Measurements from ENCODE around the gene FLT4.

FLT4 gene

DNA sequence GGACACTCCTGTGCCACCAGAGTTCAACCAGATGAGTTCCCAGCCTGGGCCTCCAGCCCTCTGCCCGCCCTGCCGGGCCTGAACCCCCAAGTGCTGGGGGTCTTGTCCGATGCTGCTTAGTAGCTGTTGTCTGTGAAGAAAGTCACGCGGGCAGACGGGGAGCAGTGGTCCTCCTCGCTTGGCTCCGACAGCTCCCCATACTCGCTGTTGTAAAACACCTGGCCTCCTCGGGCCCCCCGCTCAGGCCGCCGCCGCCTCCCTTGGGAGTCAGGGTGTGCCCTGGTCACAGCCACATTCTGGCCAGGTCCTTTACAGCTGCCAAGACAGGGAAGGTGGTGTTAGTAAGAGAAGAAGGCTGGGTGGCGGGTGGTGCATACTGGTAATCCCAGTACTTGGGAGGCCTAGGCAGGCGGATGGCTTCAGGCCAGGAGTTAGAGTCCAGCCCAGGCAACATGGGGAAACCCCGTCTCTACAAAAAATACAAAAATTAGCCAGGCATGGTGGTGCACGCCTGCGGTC, 46.3 kb downstream of the FLT4 start:
- DNase-seq: no peak

DNA sequence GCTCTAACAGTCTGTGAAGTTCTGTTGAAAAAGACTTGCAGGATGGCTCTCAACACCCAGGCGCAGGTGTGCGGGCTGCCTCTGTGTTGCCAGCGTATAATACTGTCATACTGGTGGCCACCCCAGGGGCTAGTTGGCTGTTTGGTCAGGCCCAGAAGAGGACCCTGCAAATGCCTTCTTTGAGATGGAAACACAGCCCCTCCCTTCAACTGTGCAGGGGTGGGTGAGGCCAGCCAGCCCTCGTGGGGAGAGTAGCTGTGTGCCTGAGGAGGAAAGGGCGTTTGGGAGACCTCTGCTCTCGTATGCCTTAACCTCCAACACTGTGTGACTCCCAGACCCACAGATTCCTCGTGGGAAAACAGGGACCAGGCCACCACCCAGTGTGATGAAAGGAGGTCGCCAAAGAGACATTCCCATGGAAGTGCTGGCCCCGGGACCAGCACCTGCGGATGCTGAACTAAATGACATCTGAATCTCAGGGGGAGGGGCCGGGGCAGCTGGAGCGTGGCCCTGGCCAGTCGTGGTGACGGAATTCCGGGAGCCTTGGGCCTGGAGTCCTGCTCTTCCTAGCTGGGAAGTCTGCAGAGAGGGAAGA, 46.8 kb downstream of the FLT4 start:
- no peak for DNase-seq

DNA sequence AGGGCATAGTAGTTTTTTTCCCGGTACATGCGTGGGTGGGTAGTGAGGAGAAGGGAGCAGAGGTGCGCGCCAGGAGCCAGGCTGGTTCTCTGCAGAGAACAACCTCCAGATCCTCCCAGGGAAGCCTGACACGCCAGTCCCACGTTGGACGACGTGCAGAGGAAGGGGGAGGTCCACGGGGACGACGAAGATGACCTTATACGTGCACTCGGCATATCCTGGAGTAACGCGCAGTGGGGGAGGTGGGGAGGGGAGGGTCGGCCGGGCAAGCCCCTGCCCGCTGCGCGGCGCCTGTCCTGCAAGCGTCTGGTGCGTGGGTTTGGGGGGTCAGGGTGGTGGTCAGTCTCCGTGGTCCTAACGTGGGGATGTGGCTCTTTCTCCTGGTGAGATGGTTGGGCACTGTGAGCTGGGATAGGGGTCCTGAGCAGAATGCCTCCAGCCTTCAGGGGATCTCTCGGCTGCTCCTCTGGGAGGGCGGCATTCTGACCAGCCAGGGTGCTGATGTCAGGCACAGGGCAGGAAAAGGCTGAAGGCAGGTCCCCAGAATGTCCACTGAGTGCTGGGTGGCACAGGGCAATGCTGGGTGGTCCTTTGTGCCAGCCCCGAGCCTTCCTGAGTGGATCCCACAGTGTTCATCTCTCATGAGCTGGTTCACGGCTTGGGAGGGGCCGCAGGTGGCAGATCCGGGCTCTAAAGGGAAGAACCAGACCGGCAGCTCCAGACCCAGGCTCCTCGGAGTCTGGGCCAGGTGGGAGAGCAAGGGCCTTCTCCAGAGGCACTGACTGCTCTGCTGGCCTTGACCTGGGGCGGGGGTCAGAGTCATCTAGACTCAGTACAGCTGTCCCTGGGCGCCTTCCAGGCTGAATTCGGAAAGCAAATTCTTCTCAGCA, 47.6 kb downstream of the FLT4 start:
- no peak for DNase-seq

DNA sequence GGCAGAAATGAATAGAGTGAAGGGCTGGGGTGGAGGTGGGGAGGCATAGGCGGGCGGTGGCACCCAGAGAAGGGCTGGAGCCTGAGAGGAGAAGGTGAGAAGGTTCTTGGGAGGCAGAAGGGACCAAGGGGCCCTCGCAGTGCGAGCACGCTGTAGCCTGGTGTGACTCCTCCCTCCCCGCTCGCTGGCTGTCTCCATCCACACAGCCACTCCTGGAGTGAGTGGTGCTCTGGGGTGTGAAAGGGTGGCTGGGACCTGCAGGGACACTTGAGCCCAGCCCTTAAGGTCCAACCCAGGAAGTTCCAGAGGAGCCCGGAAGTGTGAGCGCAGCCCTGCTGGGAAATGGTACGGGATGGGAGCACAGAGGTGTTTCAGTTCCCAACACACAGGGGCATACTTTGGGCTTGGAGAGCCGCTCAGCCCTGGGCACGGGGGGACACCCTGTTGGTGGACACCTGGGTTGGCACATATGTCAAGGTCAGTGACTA, 48.8 kb downstream of the FLT4 start:
- no peak for DNase-seq

DNA sequence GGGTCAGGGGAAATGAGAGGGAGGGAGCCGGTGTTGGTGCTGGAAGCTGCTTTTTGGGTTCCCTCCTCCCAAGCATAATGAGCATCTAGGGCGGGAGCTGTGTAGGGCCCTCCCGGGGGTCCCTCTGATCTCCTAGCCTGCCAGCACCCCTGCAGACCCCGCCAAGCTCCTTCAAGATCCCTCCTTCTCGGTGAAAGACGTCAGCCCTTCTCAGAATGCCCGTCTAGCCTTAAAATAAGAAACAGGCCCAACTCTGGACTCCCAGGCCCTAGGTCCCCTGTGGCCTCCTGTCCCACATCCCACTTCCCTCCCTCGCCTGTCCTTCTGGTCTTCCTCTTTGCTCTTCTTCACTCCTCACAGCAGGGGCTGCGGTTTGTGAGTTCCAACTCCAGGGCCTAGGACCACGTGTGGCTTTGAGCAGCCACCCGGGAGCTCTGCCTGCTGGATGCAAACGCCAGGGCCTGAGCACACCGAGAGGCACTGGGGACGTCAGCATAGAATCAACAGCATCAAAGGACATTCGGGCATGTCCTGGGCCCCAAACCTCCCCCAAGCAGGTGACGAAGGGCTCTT, 49.3 kb downstream of the FLT4 start:
- DNase-seq: no peak

DNA sequence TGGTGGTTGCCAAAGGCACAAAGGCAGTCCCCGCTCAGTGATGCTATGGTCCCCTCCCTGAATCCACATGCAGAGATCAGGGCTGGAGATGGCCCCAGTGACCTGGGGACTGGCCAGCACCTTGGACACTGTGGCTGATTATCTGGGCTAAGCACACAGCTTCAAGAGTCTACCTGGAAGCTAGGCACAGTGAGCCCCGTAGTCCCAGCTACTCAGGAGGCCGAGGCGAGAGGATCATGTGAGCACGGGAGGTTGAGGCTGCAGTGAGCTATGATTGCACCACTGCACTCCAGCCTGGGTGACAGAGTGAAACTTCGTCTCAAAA, 49.8 kb downstream of the FLT4 start:
- DNase-seq: no peak

DNA sequence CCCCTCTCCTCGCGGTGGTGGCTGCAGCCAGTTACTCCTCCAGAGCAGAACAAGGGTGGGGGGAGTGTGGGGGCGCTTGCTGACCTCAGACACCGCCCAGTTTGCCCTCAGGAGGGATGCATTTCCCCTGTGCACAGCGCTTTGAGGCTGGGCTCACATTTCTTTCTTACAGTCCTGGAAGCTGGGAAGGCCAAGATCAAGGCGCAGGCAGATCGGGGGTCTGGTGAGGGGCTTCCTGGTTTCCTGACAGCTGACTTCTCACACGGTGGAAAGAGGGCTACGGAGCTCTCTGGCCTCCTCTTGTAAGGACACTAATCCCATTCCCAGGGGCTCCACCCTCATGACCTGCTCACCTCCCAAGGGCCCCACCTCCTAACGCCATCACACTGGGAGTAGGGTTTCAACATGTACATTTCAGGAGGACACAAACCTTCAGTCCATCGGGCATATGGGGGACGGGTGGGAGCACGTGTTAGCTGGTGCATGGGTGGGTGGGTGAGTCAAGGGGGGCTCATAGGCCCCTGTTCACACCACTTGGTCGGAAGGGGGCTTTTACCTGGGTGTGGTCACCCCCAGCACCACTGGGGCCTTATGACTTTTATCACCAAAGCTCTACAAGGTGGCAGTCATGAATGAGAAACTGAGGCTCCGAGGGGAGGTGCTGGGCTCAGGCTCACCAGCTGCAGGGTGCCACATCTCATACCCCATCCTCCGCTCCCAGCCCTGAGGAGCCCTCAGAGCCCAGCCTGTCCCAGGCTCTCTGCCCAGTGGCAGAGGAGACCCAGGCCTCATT, 50.4 kb downstream of the FLT4 start:
- DNase-seq: no peak

DNA sequence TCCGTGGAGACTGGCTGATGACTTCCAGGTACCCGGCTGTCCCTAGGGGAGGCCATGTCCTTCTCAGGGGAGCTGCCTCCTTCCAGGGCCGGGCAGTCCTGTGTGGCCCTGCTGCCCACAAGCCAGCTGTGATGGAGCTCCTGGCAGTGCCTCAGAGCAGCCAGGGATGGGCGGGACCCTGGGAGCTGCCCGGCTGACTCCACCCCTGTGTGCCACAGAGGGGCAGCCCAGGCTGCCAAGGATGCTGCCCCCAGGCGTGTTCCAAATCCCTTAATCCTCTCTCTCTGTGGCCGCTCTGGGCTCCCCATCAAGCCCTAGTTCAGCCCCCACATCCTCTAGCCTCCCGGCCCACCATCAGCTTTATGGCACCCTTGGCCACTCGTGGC, 51.1 kb downstream of the FLT4 start:
- no peak for DNase-seq

DNA sequence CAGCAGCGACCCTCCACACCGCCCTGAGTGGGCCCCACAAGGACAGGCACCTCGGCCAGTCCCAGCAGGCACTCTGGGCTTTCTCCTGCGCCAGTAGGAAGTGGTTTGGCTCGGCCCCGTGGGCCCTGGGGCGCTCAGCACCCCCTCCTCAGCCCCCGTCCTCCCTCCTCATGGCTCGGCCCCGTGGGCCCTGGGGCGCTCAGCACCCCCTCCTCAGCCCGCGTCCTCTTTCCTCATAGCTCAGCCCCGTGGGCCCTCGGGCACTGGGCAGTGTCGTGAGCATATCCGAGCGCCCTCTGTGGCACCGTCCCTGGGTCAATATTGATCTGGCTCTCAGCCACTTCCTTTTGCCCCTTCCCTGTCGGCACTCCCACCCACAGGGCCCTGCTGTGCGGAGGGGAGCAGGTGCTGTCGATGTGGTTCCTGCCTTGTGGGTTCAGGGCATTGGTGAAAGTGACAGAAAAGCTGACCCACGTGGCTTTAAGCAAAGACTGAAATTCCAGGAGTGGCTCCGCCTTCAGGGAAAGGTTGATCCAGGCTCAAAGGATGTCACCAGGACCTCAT, 52.6 kb downstream of the FLT4 start:
- no peak for DNase-seq

DNA sequence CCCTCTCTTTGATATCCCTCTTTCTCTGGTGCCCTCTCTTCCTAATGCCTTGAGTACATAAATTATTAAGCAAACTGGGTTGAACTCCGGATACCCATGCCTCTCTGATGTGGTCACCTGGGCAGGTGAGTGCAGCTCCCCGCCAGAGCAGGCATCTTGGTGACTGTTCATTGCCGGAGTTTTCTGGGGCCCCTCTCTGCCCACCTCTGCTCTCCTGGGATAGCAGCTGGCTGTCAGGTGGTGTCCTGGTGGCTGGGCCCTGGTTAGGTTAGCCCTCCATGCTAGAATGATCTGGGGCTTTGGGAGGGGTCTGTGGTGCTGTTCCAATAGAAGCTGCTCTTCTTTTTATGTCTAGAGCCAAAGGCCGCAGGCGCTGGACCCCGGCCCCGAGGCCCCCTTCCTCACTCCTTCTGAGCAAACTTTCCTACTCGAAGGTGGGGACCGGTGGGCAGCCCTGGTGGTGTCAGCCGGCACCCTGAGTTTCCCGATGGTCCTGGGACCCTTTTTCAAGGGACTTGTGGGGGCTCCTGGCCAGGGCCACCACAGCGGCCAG, 53.2 kb downstream of the FLT4 start:
- DNase-seq: no peak

DNA sequence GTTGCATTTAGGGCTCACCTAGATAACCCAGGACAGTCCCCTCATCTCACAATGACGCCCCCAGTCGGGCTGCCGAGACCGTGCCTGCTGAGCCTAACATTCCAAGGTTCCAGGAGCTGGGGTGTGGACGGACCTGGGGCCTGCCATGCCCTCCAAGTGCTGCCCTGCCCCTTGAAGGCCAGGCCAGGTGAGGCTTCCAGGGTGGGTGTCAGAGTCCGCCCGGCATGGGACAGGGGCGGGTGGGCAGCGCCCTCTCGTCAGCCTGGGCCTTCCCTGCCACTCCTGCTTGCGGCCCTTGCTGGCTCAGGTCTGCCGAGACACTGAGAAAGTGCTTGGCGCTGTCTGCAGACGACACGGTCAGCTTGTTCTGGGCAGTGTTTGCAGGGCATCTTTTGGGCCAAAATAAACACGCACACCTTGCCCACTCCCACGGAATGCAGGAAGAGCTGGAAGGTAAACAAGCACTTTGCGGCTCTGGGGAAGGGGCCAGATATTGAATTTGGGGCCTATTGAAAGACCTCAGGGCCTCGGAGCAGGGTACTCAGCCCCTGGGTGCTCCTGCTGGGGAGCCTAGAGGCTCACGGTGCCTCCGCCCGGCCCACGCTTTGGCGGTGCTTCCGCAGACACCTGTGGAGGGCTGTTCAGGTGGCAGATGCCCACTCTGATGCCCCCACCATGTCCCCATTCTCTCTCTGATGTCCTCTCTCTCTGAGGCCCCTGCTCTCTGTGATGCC, 53.9 kb downstream of the FLT4 start:
- no peak for DNase-seq

DNA sequence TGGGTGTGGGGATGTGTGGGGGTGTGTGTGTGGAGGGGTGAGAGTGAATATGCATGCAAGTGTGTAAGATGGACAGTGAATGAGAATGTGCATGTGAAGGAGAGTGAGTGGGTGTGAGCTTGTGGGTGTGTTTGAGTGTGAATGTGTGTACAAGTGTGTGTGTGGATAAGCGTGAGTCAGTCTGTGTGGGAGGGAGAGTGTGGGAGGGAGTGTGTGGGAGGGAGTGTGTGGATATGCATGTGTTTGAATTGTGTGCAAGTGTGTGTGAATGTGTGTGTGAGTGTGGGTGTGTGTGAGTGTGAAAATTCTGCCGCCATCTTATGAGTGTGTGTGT, 54.4 kb downstream of the FLT4 start:
- no peak for DNase-seq

DNA sequence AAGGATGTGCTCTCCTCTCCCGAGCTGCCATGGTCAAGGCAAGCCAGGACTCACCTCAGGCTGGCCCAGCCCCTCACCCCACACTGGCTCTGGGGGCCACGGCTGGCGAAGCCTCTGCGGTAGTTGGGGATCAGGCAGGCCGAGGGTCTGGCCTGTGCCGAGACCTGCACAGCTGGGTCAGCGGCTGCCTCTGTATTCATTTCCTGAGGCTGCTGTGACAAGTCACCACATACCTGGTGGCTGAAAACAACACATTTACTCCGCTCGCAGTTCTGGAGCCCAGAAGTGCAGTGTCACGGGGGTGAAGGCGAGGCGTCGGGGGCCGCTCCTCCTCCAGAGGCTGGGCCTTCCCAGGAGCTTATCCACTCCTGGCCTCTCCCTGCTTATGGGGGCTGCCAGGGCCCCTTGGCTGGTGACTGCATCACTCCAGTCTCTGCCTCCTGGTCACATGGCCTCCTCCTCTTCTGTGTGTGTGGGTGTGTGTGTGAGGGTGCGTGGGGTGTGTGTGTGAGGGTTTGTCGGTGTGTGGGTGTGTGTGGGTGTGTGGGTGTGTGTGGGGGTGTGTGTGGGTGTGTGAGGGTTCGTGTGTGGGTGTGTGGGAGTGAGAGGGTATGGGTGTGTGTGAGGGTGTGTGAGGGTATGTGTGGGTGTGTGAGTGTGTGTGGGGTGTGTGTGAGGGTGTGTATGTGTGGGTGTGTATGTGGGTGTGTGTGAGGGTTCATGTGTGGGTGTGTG, 54.9 kb downstream of the FLT4 start:
- DNase-seq: no peak

DNA sequence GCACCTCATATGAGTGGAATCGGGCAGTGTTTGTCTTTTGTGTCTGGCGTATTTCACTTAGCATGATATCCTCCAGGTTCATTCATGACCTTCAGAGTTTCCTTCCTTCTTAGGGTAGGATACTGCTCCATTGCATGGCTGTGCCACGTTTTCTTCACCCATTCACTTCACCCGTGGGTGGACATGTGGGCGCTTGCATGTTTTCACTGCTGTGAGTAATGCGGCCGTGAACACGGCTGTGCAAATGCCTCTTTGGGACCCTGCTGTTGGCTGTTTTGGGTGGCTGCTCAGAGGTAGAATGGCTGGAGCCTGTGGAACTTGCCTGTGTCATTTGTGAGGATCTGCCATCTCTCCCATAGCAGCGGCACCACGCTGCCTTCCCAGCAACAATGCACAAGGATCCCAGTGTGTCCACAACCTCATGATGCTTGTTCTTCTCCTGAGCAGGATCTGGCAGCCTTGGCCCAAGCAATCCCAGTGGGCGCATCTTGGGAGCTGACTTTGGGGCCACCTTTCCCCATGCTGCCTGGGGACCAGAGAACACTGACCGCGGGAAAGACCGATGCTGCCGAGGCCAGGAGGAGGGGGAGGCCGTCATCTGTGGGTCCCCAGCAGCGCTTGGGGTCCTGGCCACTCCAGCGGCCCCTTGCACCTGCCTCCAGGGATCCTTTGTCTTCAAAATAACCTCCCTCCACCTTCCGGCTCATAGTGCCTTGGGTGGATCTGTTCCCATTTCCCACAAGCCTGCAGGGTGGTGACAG, 55.8 kb downstream of the FLT4 start:
- DNase-seq: no peak

DNA sequence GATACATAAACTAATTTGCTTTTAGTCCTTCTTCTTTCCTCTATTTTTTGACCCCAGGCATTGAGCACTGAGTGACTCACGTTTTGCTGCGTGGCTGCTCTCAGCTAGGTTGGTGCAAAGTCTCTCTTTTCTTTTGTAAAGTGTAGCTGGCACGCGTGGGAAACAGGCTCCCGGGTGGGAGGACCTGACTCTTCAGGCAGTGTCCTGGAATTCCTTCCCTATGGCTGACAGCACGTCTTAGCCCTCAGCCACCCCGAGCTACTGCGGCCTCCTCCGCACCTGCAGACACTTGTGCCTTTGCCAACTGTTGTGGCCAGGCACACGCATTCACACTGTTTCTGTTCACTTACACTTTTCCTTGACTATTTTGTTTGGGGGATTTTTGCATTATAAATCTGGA, 57.2 kb downstream of the FLT4 start:
- no peak for DNase-seq

DNA sequence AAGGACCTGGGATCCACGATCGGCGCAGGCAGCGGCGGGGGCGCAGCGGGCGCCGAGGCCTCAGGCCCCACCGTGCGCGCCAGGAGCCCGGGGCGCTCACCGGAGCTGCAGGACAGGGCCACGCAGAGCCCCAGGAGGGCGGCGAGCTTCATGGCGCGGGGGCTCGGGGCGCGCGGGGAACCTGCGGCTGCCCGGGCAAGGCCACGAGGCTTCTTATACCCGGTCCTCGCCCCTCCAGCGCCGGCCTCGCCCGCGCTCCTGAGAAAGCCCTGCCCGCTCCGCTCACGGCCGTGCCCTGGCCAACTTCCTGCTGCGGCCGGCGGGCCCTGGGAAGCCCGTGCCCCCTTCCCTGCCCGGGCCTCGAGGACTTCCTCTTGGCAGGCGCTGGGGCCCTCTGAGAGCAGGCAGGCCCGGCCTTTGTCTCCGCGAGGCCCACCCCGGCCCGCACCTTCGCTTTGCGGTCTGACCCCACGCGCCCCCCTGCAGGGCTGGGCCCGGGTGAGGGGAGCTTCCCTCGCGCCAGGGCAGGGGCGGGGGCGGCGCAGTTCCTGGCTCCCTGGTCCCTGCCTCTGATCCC, 58.0 kb downstream of the FLT4 start, which contains the start of gene SCGB3A1:
Gene SCGB3A1 (minus strand): TSS at position 189 of the 577 bp plus-strand sequence. CDS start 37 bp downstream, at position 152.
- no peak for DNase-seq

DNA sequence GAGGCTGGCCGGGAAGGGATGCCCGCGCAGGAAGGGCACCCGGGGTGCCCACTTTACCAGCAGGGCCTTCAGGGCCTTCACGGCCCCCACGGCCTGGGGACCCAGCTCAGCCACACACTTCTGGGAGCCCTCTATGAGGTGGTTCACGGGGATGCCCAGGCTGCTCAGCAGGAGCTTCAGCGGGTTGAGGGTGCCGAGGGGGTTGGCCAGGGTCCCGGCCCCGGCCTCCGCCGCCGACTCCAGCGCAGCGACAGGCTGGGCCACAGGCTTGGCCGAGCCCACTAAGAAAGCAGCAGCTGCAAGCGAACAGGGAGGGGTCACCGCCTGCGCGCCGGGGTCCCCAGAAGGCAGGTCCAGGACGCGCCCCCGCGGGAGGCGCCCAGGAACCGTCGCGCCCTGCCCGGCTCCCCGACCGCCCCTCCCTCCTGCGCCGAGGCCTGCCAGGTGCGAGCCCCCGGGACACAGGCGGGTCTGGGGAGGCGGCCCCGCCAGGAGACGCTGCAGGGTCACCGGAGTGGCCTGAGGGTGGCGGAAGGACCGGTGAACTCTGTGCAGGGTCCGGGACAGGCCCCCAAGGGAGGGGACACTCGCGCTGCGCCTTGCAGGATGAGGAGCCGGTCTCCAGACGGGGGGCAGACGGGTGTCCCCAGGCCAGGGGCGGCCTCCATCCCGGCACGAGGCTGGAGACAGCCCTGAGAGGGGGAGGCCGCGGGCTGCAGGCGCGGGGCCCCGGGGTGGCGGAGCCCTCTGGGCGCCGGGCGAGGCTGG, 58.7 kb downstream of the FLT4 start:
- DNase-seq: no peak

DNA sequence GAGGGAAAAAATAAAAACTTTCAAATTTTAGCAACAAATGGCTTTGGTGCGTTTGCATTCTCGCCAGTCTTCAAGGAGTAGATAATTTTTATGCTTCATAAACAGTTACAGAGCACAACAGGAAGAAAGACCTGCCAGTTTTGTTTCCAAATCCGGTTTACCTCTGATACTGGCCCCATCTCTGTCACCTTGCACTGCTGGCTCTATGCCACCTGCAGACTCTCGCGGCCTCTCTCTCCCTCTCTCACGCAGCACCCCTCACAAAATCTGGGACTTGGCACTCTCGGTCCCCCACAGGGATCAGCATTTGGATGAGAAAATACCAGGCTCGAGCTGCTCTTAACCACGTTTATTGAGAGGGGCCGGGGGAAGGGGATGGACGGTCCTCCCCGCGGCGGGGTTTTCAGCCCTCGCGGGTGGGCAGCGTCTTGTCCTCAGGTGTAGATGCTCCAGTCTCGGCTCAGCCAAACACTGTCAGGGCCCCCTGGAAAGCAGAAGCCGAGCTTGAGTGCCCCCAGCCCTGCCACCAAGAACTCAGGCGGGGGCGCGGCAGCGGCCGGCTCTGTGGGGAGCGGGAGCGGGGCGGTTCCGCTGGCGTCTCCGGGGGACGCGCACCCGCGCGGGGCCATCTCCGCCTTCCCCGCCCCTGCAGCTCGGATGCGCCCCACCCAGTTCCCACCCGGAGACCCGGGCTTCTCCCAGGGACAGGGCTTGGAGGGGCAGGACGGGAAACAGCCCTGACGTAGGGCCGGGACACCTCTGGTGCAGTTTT, 59.4 kb downstream of the FLT4 start:
- no peak for DNase-seq

All from bone marrow (tissue), 2 donors.